Measurements from ENCODE around the gene HMCN2.

The HMCN2 gene

GRCh38 chr9:130424595-130425454 lies 159.3 kb downstream of the HMCN2 start:
- Histone ChIP-seq H3K4me1 (ENCODE audit: low read length) (peaks cover 14% of the 10 kb centered on the region), H2AFZ (ENCODE audit: low read depth, low read length) (no peak overlapping the region), H3K27me3 (ENCODE audit: low read depth, low read length) (no peaks in the 10 kb centered on the region), H3K9me3 (ENCODE audit: insufficient read depth, low read length) (no peaks in the 10 kb centered on the region), H3K27ac (ENCODE audit: low read length) (no peak overlapping the region), H3K36me3 (replicated peaks; ENCODE audit: low read depth, low read length) (no peaks in the 10 kb centered on the region), H3K4me3 (ENCODE audit: low read length) (no peak overlapping the region), H3K79me2 (ENCODE audit: low read length) (no peaks in the 10 kb centered on the region), H3K9ac (ENCODE audit: low read length) (no peak overlapping the region), H3K4me2 (ENCODE audit: low read length) (no peak overlapping the region), H4K20me1 (ENCODE audit: insufficient read depth, low read length) (no peaks in the 10 kb centered on the region)
- no peak for TF ChIP-seq EZH2phosphoT487 (IDR thresholded peaks at IDR 0.05; ENCODE audit: low read depth)
- TF ChIP-seq CTCF (IDR thresholded peaks at IDR 0.05; ENCODE audit: low read depth, low read length) = no peak

GRCh38 chr9:130425741-130426466 lies 160.3 kb downstream of the HMCN2 start:
- no peak for TF ChIP-seq EZH2phosphoT487 (IDR thresholded peaks at IDR 0.05; ENCODE audit: low read depth)
- no peak for TF ChIP-seq CTCF (IDR thresholded peaks at IDR 0.05; ENCODE audit: low read depth, low read length)
- Histone ChIP-seq H3K27me3 (ENCODE audit: low read depth, low read length) (no peaks in the 10 kb centered on the region), H4K20me1 (ENCODE audit: insufficient read depth, low read length) (no peaks in the 10 kb centered on the region), H3K9me3 (ENCODE audit: insufficient read depth, low read length) (no peaks in the 10 kb centered on the region), H3K9ac (ENCODE audit: low read length) (no peak overlapping the region), H3K4me3 (ENCODE audit: low read length) (no peak overlapping the region), H3K36me3 (replicated peaks; ENCODE audit: low read depth, low read length) (no peaks in the 10 kb centered on the region), H3K4me1 (ENCODE audit: low read length) (peaks cover 14% of the 10 kb centered on the region), H2AFZ (ENCODE audit: low read depth, low read length) (no peak overlapping the region), H3K4me2 (ENCODE audit: low read length) (no peak overlapping the region), H3K27ac (ENCODE audit: low read length) (no peak overlapping the region), H3K79me2 (ENCODE audit: low read length) (no peaks in the 10 kb centered on the region)

- no peaks in the 10 kb centered on the region for H3K36me3 ChIP-seq (replicated peaks; ENCODE audit: low read depth, low read length)
- H3K4me2 ChIP-seq (ENCODE audit: low read length) = no peak overlapping the region
- no peaks in the 10 kb centered on the region for H3K9me3 ChIP-seq (ENCODE audit: insufficient read depth, low read length)
- H2AFZ ChIP-seq (ENCODE audit: low read depth, low read length) = no peak overlapping the region
- H3K27ac ChIP-seq (ENCODE audit: low read length) = no peak overlapping the region
- H3K4me3 ChIP-seq (ENCODE audit: low read length) = no peak overlapping the region
- H4K20me1 ChIP-seq (ENCODE audit: insufficient read depth, low read length) = no peaks in the 10 kb centered on the region
- H3K9ac ChIP-seq (ENCODE audit: low read length) = no peak overlapping the region
- H3K4me1 ChIP-seq (ENCODE audit: low read length) = peaks cover 14% of the 10 kb centered on the region
- H3K27me3 ChIP-seq (ENCODE audit: low read depth, low read length) = no peaks in the 10 kb centered on the region
- no peaks in the 10 kb centered on the region for H3K79me2 ChIP-seq (ENCODE audit: low read length)
- TF ChIP-seq EZH2phosphoT487 (IDR thresholded peaks at IDR 0.05; ENCODE audit: low read depth) (no peak), CTCF (IDR thresholded peaks at IDR 0.05; ENCODE audit: low read depth, low read length) (no peak)
Measured at GRCh38 chr9:130426467-130426773, 160.9 kb downstream of the HMCN2 start.

GRCh38 chr9:130426883-130427282 lies 161.3 kb downstream of the HMCN2 start:
- Histone ChIP-seq H3K79me2 (ENCODE audit: low read length) (no peaks in the 10 kb centered on the region), H2AFZ (ENCODE audit: low read depth, low read length) (no peak overlapping the region), H3K27ac (ENCODE audit: low read length) (no peak overlapping the region), H4K20me1 (ENCODE audit: insufficient read depth, low read length) (no peaks in the 10 kb centered on the region), H3K27me3 (ENCODE audit: low read depth, low read length) (no peaks in the 10 kb centered on the region), H3K4me3 (ENCODE audit: low read length) (no peak overlapping the region), H3K4me1 (ENCODE audit: low read length) (peaks cover 14% of the 10 kb centered on the region), H3K9ac (ENCODE audit: low read length) (no peak overlapping the region), H3K4me2 (ENCODE audit: low read length) (no peak overlapping the region), H3K36me3 (replicated peaks; ENCODE audit: low read depth, low read length) (no peaks in the 10 kb centered on the region), H3K9me3 (ENCODE audit: insufficient read depth, low read length) (no peaks in the 10 kb centered on the region)
- TF ChIP-seq CTCF (IDR thresholded peaks at IDR 0.05; ENCODE audit: low read depth, low read length) = no peak
- TF ChIP-seq EZH2phosphoT487 (IDR thresholded peaks at IDR 0.05; ENCODE audit: low read depth) = no peak

Data from OCI-LY3 (cell line).